ENCODE results near the gene PLPP1.

The PLPP1 gene

DNA sequence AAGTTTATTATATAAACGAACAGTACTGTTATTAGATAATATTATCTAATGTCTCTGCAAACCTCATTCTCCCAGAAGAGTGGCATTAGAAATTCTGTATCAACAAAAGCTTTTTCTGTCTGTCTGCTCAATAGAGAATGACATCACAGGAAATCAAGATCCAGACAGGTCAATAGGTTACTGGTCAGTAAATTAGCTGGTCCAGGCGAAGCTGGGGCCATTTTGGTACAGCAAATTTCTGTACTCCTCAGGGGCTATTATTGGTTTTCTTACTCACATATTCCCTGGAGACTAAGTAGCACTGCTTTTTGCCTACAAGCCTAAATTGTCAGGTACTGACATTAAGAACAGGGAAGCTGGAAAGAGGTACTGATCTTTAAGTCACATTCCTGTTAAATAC is 80.5 kb downstream of the PLPP1 start:
- TF ChIP-seq, protein P1, sequence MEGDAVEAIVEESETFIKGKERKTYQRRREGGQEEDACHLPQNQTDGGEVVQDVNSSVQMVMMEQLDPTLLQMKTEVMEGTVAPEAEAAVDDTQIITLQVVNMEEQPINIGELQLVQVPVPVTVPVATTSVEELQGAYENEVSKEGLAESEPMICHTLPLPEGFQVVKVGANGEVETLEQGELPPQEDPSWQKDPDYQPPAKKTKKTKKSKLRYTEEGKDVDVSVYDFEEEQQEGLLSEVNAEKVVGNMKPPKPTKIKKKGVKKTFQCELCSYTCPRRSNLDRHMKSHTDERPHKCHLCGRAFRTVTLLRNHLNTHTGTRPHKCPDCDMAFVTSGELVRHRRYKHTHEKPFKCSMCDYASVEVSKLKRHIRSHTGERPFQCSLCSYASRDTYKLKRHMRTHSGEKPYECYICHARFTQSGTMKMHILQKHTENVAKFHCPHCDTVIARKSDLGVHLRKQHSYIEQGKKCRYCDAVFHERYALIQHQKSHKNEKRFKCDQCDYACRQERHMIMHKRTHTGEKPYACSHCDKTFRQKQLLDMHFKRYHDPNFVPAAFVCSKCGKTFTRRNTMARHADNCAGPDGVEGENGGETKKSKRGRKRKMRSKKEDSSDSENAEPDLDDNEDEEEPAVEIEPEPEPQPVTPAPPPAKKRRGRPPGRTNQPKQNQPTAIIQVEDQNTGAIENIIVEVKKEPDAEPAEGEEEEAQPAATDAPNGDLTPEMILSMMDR (IDR thresholded peaks at IDR 0.05; ENCODE audit: low read length), result no peak
- TF ChIP-seq EZH2 (optimal IDR thresholded peaks at IDR 0.05; ENCODE audit: low read depth, low read length), result no peak
- H3K9me2 ChIP-seq (replicated peaks; ENCODE audit: insufficient read depth, low read length), result no peaks in the 10 kb centered on the region
- no peak overlapping the region for H3K9ac ChIP-seq (ENCODE audit: low read length)
- H2AFZ ChIP-seq (ENCODE audit: low read length), result no peak overlapping the region
- no peaks in the 10 kb centered on the region for H3F3A ChIP-seq (ENCODE audit: insufficient read depth, low read length)
- DNase-seq, result no peak
- no peaks in the 10 kb centered on the region for H3K27me3 ChIP-seq (replicated peaks; ENCODE audit: insufficient read depth, low read length)
- H3K9me3 ChIP-seq (replicated peaks; ENCODE audit: insufficient read depth, low read length), result no peaks in the 10 kb centered on the region
- no peaks in the 10 kb centered on the region for H3K36me3 ChIP-seq (replicated peaks; ENCODE audit: insufficient read depth, low read length)
- H4K20me1 ChIP-seq (ENCODE audit: insufficient read depth, low read length), result no peaks in the 10 kb centered on the region
- no peak overlapping the region for H3K4me2 ChIP-seq (ENCODE audit: low read depth, low read length)
- no peak overlapping the region for H3K4me3 ChIP-seq (ENCODE audit: low read length)
- H3K4me1 ChIP-seq (ENCODE audit: low read length), result no peaks in the 10 kb centered on the region
- H3K27ac ChIP-seq (ENCODE audit: low read length), result no peak overlapping the region
- no peaks in the 10 kb centered on the region for H3K79me2 ChIP-seq (ENCODE audit: low read length)

DNA sequence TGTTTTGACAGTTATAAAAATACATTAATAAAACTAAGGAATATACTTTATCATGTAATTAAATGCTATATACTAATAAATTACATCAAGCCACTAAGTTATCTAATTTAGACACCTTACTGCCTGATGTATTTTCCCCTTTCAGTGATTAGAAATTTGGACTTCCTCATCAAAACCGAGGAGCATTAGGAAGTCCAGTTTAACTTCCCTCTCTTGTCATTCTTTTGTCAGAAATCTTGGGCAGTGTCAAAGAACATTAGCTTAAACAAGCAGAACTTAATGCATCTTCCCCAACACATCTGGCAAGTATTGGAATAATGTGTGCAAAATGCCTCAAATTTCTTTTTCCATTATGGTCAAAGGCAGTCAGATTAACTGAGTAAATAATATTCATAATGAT is 81.6 kb downstream of the PLPP1 start:
- H4K20me1 ChIP-seq (ENCODE audit: insufficient read depth, low read length), result no peaks in the 10 kb centered on the region
- H3K9me2 ChIP-seq (replicated peaks; ENCODE audit: insufficient read depth, low read length), result no peaks in the 10 kb centered on the region
- no peaks in the 10 kb centered on the region for H3K79me2 ChIP-seq (ENCODE audit: low read length)
- no peak for TF ChIP-seq EZH2phosphoT487 (IDR thresholded peaks at IDR 0.05; ENCODE audit: low read length)
- TF ChIP-seq, protein P1 (IDR thresholded peaks at IDR 0.05; ENCODE audit: low read length), result no peak
- TF ChIP-seq EZH2 (optimal IDR thresholded peaks at IDR 0.05; ENCODE audit: low read depth, low read length), result no peak
- no peak overlapping the region for H2AFZ ChIP-seq (ENCODE audit: low read length)
- H3K4me2 ChIP-seq (ENCODE audit: low read depth, low read length), result no peak overlapping the region
- no peak overlapping the region for H3K4me3 ChIP-seq (ENCODE audit: low read length)
- no peak overlapping the region for H3K27ac ChIP-seq (ENCODE audit: low read length)
- no peak for DNase-seq
- no peaks in the 10 kb centered on the region for H3K9me3 ChIP-seq (replicated peaks; ENCODE audit: insufficient read depth, low read length)
- H3K27me3 ChIP-seq (replicated peaks; ENCODE audit: insufficient read depth, low read length), result no peaks in the 10 kb centered on the region
- H3K9ac ChIP-seq (ENCODE audit: low read length), result no peak overlapping the region
- H3K36me3 ChIP-seq (replicated peaks; ENCODE audit: insufficient read depth, low read length), result no peaks in the 10 kb centered on the region
- H3K4me1 ChIP-seq (ENCODE audit: low read length), result no peaks in the 10 kb centered on the region
- H3F3A ChIP-seq (ENCODE audit: insufficient read depth, low read length), result no peaks in the 10 kb centered on the region

DNA sequence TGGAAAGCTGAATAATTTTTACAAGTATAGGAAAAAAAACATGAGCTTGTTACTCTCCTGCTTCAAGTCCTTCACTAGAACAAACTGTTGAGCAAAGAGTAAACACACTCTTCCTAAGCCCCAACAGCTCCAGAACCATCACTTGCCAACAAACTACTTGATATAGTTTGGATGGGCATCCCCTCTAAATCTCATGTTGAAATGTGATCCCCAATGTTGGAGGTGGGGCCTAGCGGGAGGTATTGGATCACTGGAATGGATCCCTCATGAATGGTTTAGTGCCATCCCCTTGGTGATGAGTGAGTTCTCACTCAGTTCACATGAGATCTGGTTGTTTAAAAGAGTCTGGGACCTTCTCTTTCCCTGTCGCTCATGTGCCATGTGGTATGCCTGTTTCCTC is 82.8 kb downstream of the PLPP1 start:
- Histone ChIP-seq H3K4me1 (ENCODE audit: low read length) (no peaks in the 10 kb centered on the region), H3K4me2 (ENCODE audit: low read depth, low read length) (no peak overlapping the region), H3K9ac (ENCODE audit: low read length) (no peak overlapping the region), H3K79me2 (ENCODE audit: low read length) (no peaks in the 10 kb centered on the region), H3K27me3 (replicated peaks; ENCODE audit: insufficient read depth, low read length) (no peaks in the 10 kb centered on the region), H4K20me1 (ENCODE audit: insufficient read depth, low read length) (no peaks in the 10 kb centered on the region), H3K36me3 (replicated peaks; ENCODE audit: insufficient read depth, low read length) (no peaks in the 10 kb centered on the region), H3K9me2 (replicated peaks; ENCODE audit: insufficient read depth, low read length) (no peaks in the 10 kb centered on the region), H3K27ac (ENCODE audit: low read length) (no peak overlapping the region), H3F3A (ENCODE audit: insufficient read depth, low read length) (no peaks in the 10 kb centered on the region), H2AFZ (ENCODE audit: low read length) (no peak overlapping the region), H3K4me3 (ENCODE audit: low read length) (no peak overlapping the region), H3K9me3 (replicated peaks; ENCODE audit: insufficient read depth, low read length) (no peaks in the 10 kb centered on the region)
- TF ChIP-seq, protein P1 (IDR thresholded peaks at IDR 0.05; ENCODE audit: low read length), result no peak
- no peak for TF ChIP-seq EZH2 (optimal IDR thresholded peaks at IDR 0.05; ENCODE audit: low read depth, low read length)
- TF ChIP-seq EZH2phosphoT487 (IDR thresholded peaks at IDR 0.05; ENCODE audit: low read length), result no peak
- no peak for DNase-seq
